ENCODE data around the gene ZKSCAN5. TPM values are rescaled to one million over a fixed set of nuclear protein-coding genes. Genes with fewer than 3 reads are reported as not detected.

Gene ZKSCAN5
- total and polyA plus RNA-seq, 2 donors (not counting 1 experiment from before 2014, with no cell fraction given), result 3.1 to 10.9 TPM

DNA sequence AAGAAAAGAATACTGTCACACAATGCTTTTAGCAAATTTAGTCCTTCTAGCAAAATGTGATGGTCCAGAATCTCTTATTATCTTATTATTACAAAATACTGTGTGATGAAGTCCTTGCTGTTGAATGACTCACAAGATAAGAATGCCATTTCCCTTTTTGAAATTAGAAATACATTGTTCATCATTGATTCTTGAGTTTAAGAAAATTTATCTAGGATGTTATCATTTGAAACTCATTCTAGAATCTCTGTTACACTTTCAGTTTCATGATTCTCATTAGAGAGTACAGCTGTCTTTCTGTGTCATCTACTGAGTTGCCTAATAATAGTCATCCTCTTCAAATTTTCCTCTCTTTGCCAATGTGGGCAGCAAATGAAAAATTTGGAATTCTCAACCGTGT, 9.6 kb downstream of the ZKSCAN5 start:
- Histone ChIP-seq H3K9ac (ENCODE audit: low read length) (no peak overlapping the region), H3K4me3 (ENCODE audit: control extremely low read depth in 1 of 5, extremely low read depth in 1 of 5, insufficient read depth in 1 of 5, low read depth in 2 of 5, low read length in 4 of 5) (no peak overlapping the region), H4K20me1 (ENCODE audit: control insufficient read depth, insufficient read depth, low read length, poor library complexity, severe bottlenecking) (no peaks in the 10 kb centered on the region), H3K36me3 (replicated peaks in 1 of 2; ENCODE audit: control extremely low read depth in 1 of 2, control insufficient read depth in 1 of 2, extremely low read depth in 1 of 2, insufficient read depth in 2 of 2, low read length in 1 of 2) (peaks cover 4 to 35% of the 10 kb centered on the region in 2 experiments), H2AFZ (ENCODE audit: insufficient read depth, low read depth, low read length, poor library complexity, severe bottlenecking) (no peak overlapping the region), H3K27ac (ENCODE audit: low read length in 2 of 2) (no peak overlapping the region), H3K79me2 (ENCODE audit: control insufficient read depth, insufficient read depth, low read length) (peaks cover 28% of the 10 kb centered on the region), H3K4me1 (ENCODE audit: control insufficient read depth in 2 of 2, insufficient read depth in 2 of 2, low read length in 2 of 2) (no peaks in the 10 kb centered on the region), H3K4me2 (replicated peaks; ENCODE audit: low read depth, low read length, poor library complexity, severe bottlenecking) (no peak overlapping the region), H3K9me3 (ENCODE audit: control extremely low read depth in 1 of 3, control insufficient read depth in 2 of 3, insufficient read depth in 1 of 3, low read length in 2 of 3) (no peaks in the 10 kb centered on the region), H3K27me3 (replicated peaks in 1 of 4; ENCODE audit: control extremely low read depth in 1 of 4, control insufficient read depth in 3 of 4, insufficient read depth in 4 of 4, low read length in 3 of 4) (no peaks in the 10 kb centered on the region)
- ATAC-seq (ENCODE audit: low read depth), result no peak
- ChIA-PET CTCF (no interaction called here), POLR2A (no interaction called here)
- Mint-ChIP-seq H3K4me3 (no peak overlapping the region), H3K27me3 (no peaks in the 10 kb centered on the region), H3K9me3 (ENCODE audit: insufficient read depth) (no peaks in the 10 kb centered on the region), H3K4me1 (peaks cover 7% of the 10 kb centered on the region), H3K27ac (no peak overlapping the region)
- no peak for TF ChIP-seq EZH2 (IDR thresholded peaks at IDR 0.05; ENCODE audit: borderline replicate concordance, insufficient read depth, low read depth, low read length, poor library complexity, severe bottlenecking)
- TF ChIP-seq CTCF (IDR thresholded peaks at IDR 0.05), result no peak
- intact Hi-C loops (cut with micrococcal nuclease), result no loop called here
- no CpG with 5 or more reads among the region's 1 CpG for WGBS (ENCODE audit: insufficient coverage)
- no peak for DNase-seq

- ATAC-seq (ENCODE audit: low read depth), result no peak
- no peaks in the 10 kb centered on the region for H3K9me3 Mint-ChIP-seq (ENCODE audit: insufficient read depth)
- H3K4me3 Mint-ChIP-seq, result no peak overlapping the region
- TF ChIP-seq CTCF (IDR thresholded peaks at IDR 0.05) (no peak), EZH2 (IDR thresholded peaks at IDR 0.05; ENCODE audit: borderline replicate concordance, insufficient read depth, low read depth, low read length, poor library complexity, severe bottlenecking) (no peak)
- H3K27me3 Mint-ChIP-seq, result no peaks in the 10 kb centered on the region
- ChIA-PET POLR2A (no interaction called here), CTCF (interaction anchor here (1.3 kb wide), 1 partner anchor 10 kb away, joined by 3 read pairs; no protein-coding TSS in a partner anchor)
- intact Hi-C loops (cut with micrococcal nuclease), result no loop called here
- no peaks in the 10 kb centered on the region for H3K79me2 ChIP-seq (ENCODE audit: control insufficient read depth, insufficient read depth, low read length)
- H3K9ac ChIP-seq (ENCODE audit: low read length), result no peak overlapping the region
- H3K27me3 ChIP-seq (replicated peaks in 1 of 4; ENCODE audit: control extremely low read depth in 1 of 4, control insufficient read depth in 3 of 4, insufficient read depth in 4 of 4, low read length in 3 of 4), result no peaks in the 10 kb centered on the region
- peaks cover 2% of the 10 kb centered on the region for H3K4me1 Mint-ChIP-seq
- H3K4me1 ChIP-seq (ENCODE audit: control insufficient read depth in 2 of 2, insufficient read depth in 2 of 2, low read length in 2 of 2), result no peaks in the 10 kb centered on the region
- peaks cover 4 to 20% of the 10 kb centered on the region in 2 experiments for H3K36me3 ChIP-seq (replicated peaks in 1 of 2; ENCODE audit: control extremely low read depth in 1 of 2, control insufficient read depth in 1 of 2, extremely low read depth in 1 of 2, insufficient read depth in 2 of 2, low read length in 1 of 2)
- H3K27ac Mint-ChIP-seq, result no peak overlapping the region
- H3K27ac ChIP-seq (ENCODE audit: low read length in 2 of 2), result no peak overlapping the region
- no peak overlapping the region for H2AFZ ChIP-seq (ENCODE audit: insufficient read depth, low read depth, low read length, poor library complexity, severe bottlenecking)
- H3K9me3 ChIP-seq (ENCODE audit: control extremely low read depth in 1 of 3, control insufficient read depth in 2 of 3, insufficient read depth in 1 of 3, low read length in 2 of 3), result no peaks in the 10 kb centered on the region
- no peaks in the 10 kb centered on the region for H4K20me1 ChIP-seq (ENCODE audit: control insufficient read depth, insufficient read depth, low read length, poor library complexity, severe bottlenecking)
- H3K4me2 ChIP-seq (replicated peaks; ENCODE audit: low read depth, low read length, poor library complexity, severe bottlenecking), result no peak overlapping the region
- H3K4me3 ChIP-seq (ENCODE audit: control extremely low read depth in 1 of 5, extremely low read depth in 1 of 5, insufficient read depth in 1 of 5, low read depth in 2 of 5, low read length in 4 of 5), result no peak overlapping the region
- no peak for DNase-seq
- 100% methylated on average over 1 of the region's 3 CpGs for WGBS (ENCODE audit: insufficient coverage)
These were observed 16.9 kb downstream of the ZKSCAN5 start for GRCh38 chr7:99521399-99521798.

All from B cell (primary cell).